Smooth muscle cell (in vitro differentiated cells): ENCODE data around the gene UQCR11. TPM values are rescaled to one million over a fixed set of nuclear protein-coding genes. Genes with fewer than 3 reads are reported as not detected.

Experiments used
- DNase-seq: peaks from one replicate; lab custom pipeline; 2025; ENCODE audit not compliant: unreplicated experiment; lab: John Stamatoyannopoulos, UW
- H2AFZ ChIP-seq: fragments of 200-600 bp; sonication (generic); 2 replicates; pipeline ENCODE4 v1.6.0; 2016; ENCODE audit warnings: antibody characterized with exemption, low read depth, mild to moderate bottlenecking
- H3F3A ChIP-seq: fragments of 200-600 bp; sonication (generic); 2 replicates; pipeline ENCODE4 v1.6.0; 2017; ENCODE audit warnings: antibody characterized with exemption, low read depth
- H3K27ac ChIP-seq: fragments of 200-600 bp; sonication (generic); 2 replicates; pipeline ENCODE4 v1.5.1; 2016; ENCODE audit warnings: low read depth, mild to moderate bottlenecking
- H3K27me3 ChIP-seq: fragments of 200-600 bp; sonication (generic); 2 replicates; pipeline ENCODE4 v1.6.1; 2016; ENCODE audit warnings: low read depth, mild to moderate bottlenecking
- H3K36me3 ChIP-seq: fragments of 200-600 bp; sonication (generic); 2 replicates; pipeline ENCODE4 v1.5.1; 2016; ENCODE audit warnings: low read depth
- H3K4me1 ChIP-seq: fragments of 200-600 bp; sonication (generic); 2 replicates; pipeline ENCODE4 v1.5.1; 2016; ENCODE audit warnings: low read depth
- H3K4me2 ChIP-seq: fragments of 200-600 bp; sonication (generic); 2 replicates; pipeline ENCODE4 v1.6.0; 2016; ENCODE audit warnings: mild to moderate bottlenecking
- H3K4me3 ChIP-seq: fragments of 200-600 bp; sonication (generic); 2 replicates; pipeline ENCODE4 v1.5.1; 2016; ENCODE audit warnings: mild to moderate bottlenecking
- H3K79me2 ChIP-seq: fragments of 200-600 bp; sonication (generic); 2 replicates; pipeline ENCODE4 v1.6.0; 2016; ENCODE audit warnings: low read depth, mild to moderate bottlenecking
- H3K9ac ChIP-seq: fragments of 200-600 bp; sonication (generic); 2 replicates; pipeline ENCODE4 v1.6.0; 2016; ENCODE audit warnings: low read depth
- H3K9me3 ChIP-seq: fragments of 200-600 bp; sonication (generic); replicated peaks from 2 replicates; pipeline ENCODE4 v1.5.1; 2016; ENCODE audit warnings: low read depth
- H4K20me1 ChIP-seq: fragments of 200-600 bp; sonication (generic); 2 replicates; pipeline ENCODE4 v1.6.0; 2016; ENCODE audit warnings: low read depth
- CTCF ChIP-seq: fragments of 200-600 bp; sonication (generic); IDR thresholded peaks from 2 replicates; pipeline ENCODE4 v1.5.1; 2017; ENCODE audit warnings: borderline replicate concordance, mild to moderate bottlenecking, antibody characterized with exemption; ENCODE audit not compliant: insufficient read depth, poor library complexity, severe bottlenecking
- WGBS: methylation state at CpG from one replicate; pipeline ENCODE4 v1.1.7; 2016; ENCODE audit warnings: low lambda C conversion rate; 5-methylcytosine and 5-hydroxymethylcytosine counted together
- polyA plus RNA-seq: library from polyadenylated mRNA; unstranded; fragments of >200 nt; fragmentation: Nextera tagmentation; extraction: Ambion mirVana; gene quantifications from 2 replicates; pipeline ENCODE4 v1.2.1, GENCODE V29; 2016
- total RNA-seq: library from RNA; depleted of rRNA; stranded (reverse); fragments of >200 nt; gene quantifications from 2 replicates; pipeline ENCODE4 v1.2.3, GENCODE V29; 2014

The UQCR11 gene
- total and polyA plus RNA-seq, 2 experiments from 2014 or later = 32.3 to 592 TPM

- Histone ChIP-seq H3K9ac (no peak overlapping the region), H4K20me1 (peaks cover 40% of the 10 kb centered on the region), H2AFZ (no peak overlapping the region), H3K79me2 (no peaks in the 10 kb centered on the region), H3K36me3 (peaks cover under 1% of the 10 kb centered on the region), H3K27ac (no peak overlapping the region), H3K4me1 (no peaks in the 10 kb centered on the region), H3F3A (no peaks in the 10 kb centered on the region), H3K27me3 (no peaks in the 10 kb centered on the region), H3K4me3 (no peak overlapping the region), H3K9me3 (no peaks in the 10 kb centered on the region), H3K4me2 (no peak overlapping the region)
- DNase-seq = no peak
- TF ChIP-seq CTCF = no peak
- WGBS = 97% methylated on average over 13 of the region's 19 CpGs
These were observed 15.8 kb upstream of the UQCR11 start for GRCh38 chr19:1621021-1621420.

- Histone ChIP-seq H3K79me2 (no peaks in the 10 kb centered on the region), H3K4me1 (no peaks in the 10 kb centered on the region), H3K36me3 (peaks cover 4% of the 10 kb centered on the region), H4K20me1 (peaks cover 40% of the 10 kb centered on the region), H3K27ac (no peak overlapping the region), H3K4me2 (no peak overlapping the region), H3K27me3 (no peaks in the 10 kb centered on the region), H3K4me3 (no peak overlapping the region), H3K9me3 (no peaks in the 10 kb centered on the region), H3F3A (no peaks in the 10 kb centered on the region), H3K9ac (no peak overlapping the region), H2AFZ (no peak overlapping the region)
- no peak for DNase-seq
- 97% methylated on average over 9 of the region's 11 CpGs for WGBS
- TF ChIP-seq CTCF = no peak
These were observed 15.2 kb upstream of the UQCR11 start for GRCh38 chr19:1620502-1620901.

- Histone ChIP-seq H3K9me3 (no peaks in the 10 kb centered on the region), H3F3A (no peaks in the 10 kb centered on the region), H3K36me3 (peaks cover 4% of the 10 kb centered on the region), H3K4me1 (no peaks in the 10 kb centered on the region), H3K27ac (no peak overlapping the region), H4K20me1 (peaks cover 41% of the 10 kb centered on the region), H3K27me3 (no peaks in the 10 kb centered on the region), H3K79me2 (no peaks in the 10 kb centered on the region), H2AFZ (no peak overlapping the region), H3K4me3 (no peak overlapping the region), H3K9ac (no peak overlapping the region), H3K4me2 (no peak overlapping the region)
- 97% methylated on average over 18 of the region's 18 CpGs for WGBS
- no peak for TF ChIP-seq CTCF
- DNase-seq = no peak
These were observed 14.4 kb upstream of the UQCR11 start for GRCh38 chr19:1619703-1620102.

- no peak for DNase-seq
- H3K9ac ChIP-seq = no peak overlapping the region
- H3K27ac ChIP-seq = no peak overlapping the region
- H3K4me1 ChIP-seq = no peaks in the 10 kb centered on the region
- H2AFZ ChIP-seq = no peak overlapping the region
- H3K4me2 ChIP-seq = no peak overlapping the region
- H3K27me3 ChIP-seq = no peaks in the 10 kb centered on the region
- H3K79me2 ChIP-seq = no peaks in the 10 kb centered on the region
- no peak for TF ChIP-seq CTCF
- peaks cover 4% of the 10 kb centered on the region for H3K36me3 ChIP-seq
- H4K20me1 ChIP-seq = peaks cover 40% of the 10 kb centered on the region
- H3K4me3 ChIP-seq = no peak overlapping the region
- H3F3A ChIP-seq = no peaks in the 10 kb centered on the region
- 97% methylated on average over 14 of the region's 26 CpGs for WGBS
- no peaks in the 10 kb centered on the region for H3K9me3 ChIP-seq
These were observed 13.8 kb upstream of the UQCR11 start for GRCh38 chr19:1619094-1619439.
